K562 (cell line): ENCODE data around the gene AP1S3.

ENCODE experiments used
- ATF6 ChIP-seq: sonication (generic); formaldehyde crosslinking; IDR thresholded peaks from 2 replicates; pipeline ENCODE4 v1.4.0; 2020; ENCODE audit warnings: mild to moderate bottlenecking, missing genetic modification reagents
- BRF1 ChIP-seq: IDR thresholded peaks from 3 replicates; pipeline ENCODE4 v1.6.1; 2011; ENCODE audit warnings: borderline replicate concordance, mild to moderate bottlenecking; ENCODE audit not compliant: insufficient read length; ENCODE audit errors: extremely low read depth
- CHD4 ChIP-seq: fragments of 200-600 bp; sonication (generic); IDR thresholded peaks from 3 replicates; pipeline ENCODE4 v1.6.1; 2012; ENCODE audit warnings: low read depth, mild to moderate bottlenecking, mixed read lengths, low read length, inconsistent platforms; ENCODE audit not compliant: insufficient read depth, insufficient replicate concordance, poor library complexity, severe bottlenecking
- CTCF ChIP-seq, 3 experiments: IDR thresholded peaks in 2 of 3; conservative IDR thresholded peaks in 1 of 3; 2 replicates each; pipeline ENCODE4 v1.5.1; 2011 to 2012; ENCODE audit warnings: low read length in 3 of 3, mild to moderate bottlenecking in 3 of 3, control low read depth in 2 of 3, improper control_type of control experiment in 1 of 3, inconsistent platforms in 1 of 3, low read depth in 1 of 3, mixed read lengths in 1 of 3, moderate library complexity in 1 of 3; ENCODE audit not compliant: insufficient read depth in 2 of 3
- ELK3 ChIP-seq: fragments of 450-650 bp; formaldehyde crosslinking; IDR thresholded peaks from 2 replicates; pipeline ENCODE4 v1.4.0; 2020; ENCODE audit warnings: mild to moderate bottlenecking
- IRF2 ChIP-seq: sonication (generic); formaldehyde crosslinking; IDR thresholded peaks from 2 replicates; pipeline ENCODE4 v1.8.1; 2022; ENCODE audit warnings: mild to moderate bottlenecking, missing genetic modification reagents
- NRF1 ChIP-seq, 2 experiments: fragments of 450-650 bp; IDR thresholded peaks in 1 of 2; conservative IDR thresholded peaks in 1 of 2; 2 replicates each; pipeline ENCODE4 v1.6.1; 2014; ENCODE audit warnings: mild to moderate bottlenecking in 2 of 2
- ZBTB43 ChIP-seq: sonication (generic); formaldehyde crosslinking; IDR thresholded peaks from 2 replicates; pipeline ENCODE4 v1.8.0; 2023; ENCODE audit warnings: mild to moderate bottlenecking, missing genetic modification reagents

- TF ChIP-seq IRF2 (CRISPR knock-in tag) (no peak), ATF6 (no peak), CTCF (IDR thresholded peaks at IDR 0.05 in 2 of 3, conservative IDR thresholded peaks at IDR 0.05 in 1 of 3; ENCODE audit: insufficient read depth in 2 of 3, low read depth in 1 of 3, low read length in 3 of 3) (no peak), BRF1 (no peak), CHD4 (no peak), ZBTB43 (CRISPR knock-in tag) (no peak), ELK3 (no peak), NRF1 (conservative IDR thresholded peaks at IDR 0.05 in 1 of 2, IDR thresholded peaks at IDR 0.05 in 1 of 2) (no peak)
Measured at GRCh38 chr2:223767341-223767740, 70.0 kb downstream of the AP1S3 start.
